ENCODE results near the gene ARHGAP10.

ARHGAP10 gene

GRCh38 chr4:147772459-147772969 lies 40.6 kb downstream of the ARHGAP10 start:
- H4K20me1 ChIP-seq (ENCODE audit: insufficient read depth, low read length): peaks cover 22% of the 10 kb centered on the region

GRCh38 chr4:147773261-147774184 lies 41.6 kb downstream of the ARHGAP10 start:
- TF ChIP-seq EZH2 (optimal IDR thresholded peaks at IDR 0.05; ENCODE audit: low read depth, low read length): no peak
- Histone ChIP-seq H3K27ac (ENCODE audit: low read length) (no peak overlapping the region), H3K36me3 (replicated peaks; ENCODE audit: insufficient read depth, low read length) (no peaks in the 10 kb centered on the region), H3K9ac (ENCODE audit: low read length) (no peak overlapping the region), H4K20me1 (ENCODE audit: insufficient read depth, low read length) (peaks cover 24% of the 10 kb centered on the region), H3K4me2 (ENCODE audit: low read depth, low read length) (no peak overlapping the region), H3K9me3 (replicated peaks; ENCODE audit: insufficient read depth, low read length) (no peaks in the 10 kb centered on the region), H3K4me1 (ENCODE audit: low read length) (peaks cover 9% of the 10 kb centered on the region), H2AFZ (ENCODE audit: low read length) (no peak overlapping the region), H3K79me2 (ENCODE audit: low read length) (peaks cover 100% of the 10 kb centered on the region), H3F3A (ENCODE audit: insufficient read depth, low read length) (peaks cover 4% of the 10 kb centered on the region; the same call in 1 of the 2 replicates), H3K27me3 (replicated peaks; ENCODE audit: insufficient read depth, low read length) (no peaks in the 10 kb centered on the region), H3K9me2 (replicated peaks; ENCODE audit: insufficient read depth, low read length) (no peaks in the 10 kb centered on the region), H3K4me3 (ENCODE audit: low read length) (no peak overlapping the region)
- no peak for DNase-seq

More at GRCh38 chr4:147772459-147772969, 40.6 kb downstream of the ARHGAP10 start:
- no peaks in the 10 kb centered on the region for H3K36me3 ChIP-seq (replicated peaks; ENCODE audit: insufficient read depth, low read length)
- no peaks in the 10 kb centered on the region for H3K27me3 ChIP-seq (replicated peaks; ENCODE audit: insufficient read depth, low read length)
- no peak overlapping the region for H2AFZ ChIP-seq (ENCODE audit: low read length)
- H3K9ac ChIP-seq (ENCODE audit: low read length): no peak overlapping the region
- H3K4me3 ChIP-seq (ENCODE audit: low read length): no peak overlapping the region
- TF ChIP-seq EZH2 (optimal IDR thresholded peaks at IDR 0.05; ENCODE audit: low read depth, low read length): no peak
- no peak for TF ChIP-seq EZH2phosphoT487 (IDR thresholded peaks at IDR 0.05; ENCODE audit: low read length)
- no peak for TF ChIP-seq CTCF (IDR thresholded peaks at IDR 0.05; ENCODE audit: low read length)
- no peaks in the 10 kb centered on the region for H3F3A ChIP-seq (ENCODE audit: insufficient read depth, low read length)
- peaks cover 100% of the 10 kb centered on the region for H3K79me2 ChIP-seq (ENCODE audit: low read length)
- no peaks in the 10 kb centered on the region for H3K4me1 ChIP-seq (ENCODE audit: low read length)
- no peak for DNase-seq
- no peak overlapping the region for H3K27ac ChIP-seq (ENCODE audit: low read length)
- no peaks in the 10 kb centered on the region for H3K9me2 ChIP-seq (replicated peaks; ENCODE audit: insufficient read depth, low read length)
- H3K4me2 ChIP-seq (ENCODE audit: low read depth, low read length): no peak overlapping the region
- H3K9me3 ChIP-seq (replicated peaks; ENCODE audit: insufficient read depth, low read length): no peaks in the 10 kb centered on the region

GRCh38 chr4:147776716-147777115 lies 44.8 kb downstream of the ARHGAP10 start:
- Histone ChIP-seq H2AFZ (ENCODE audit: low read length) (no peak overlapping the region), H3F3A (ENCODE audit: insufficient read depth, low read length) (peaks cover 20% of the 10 kb centered on the region), H3K27me3 (replicated peaks; ENCODE audit: insufficient read depth, low read length) (no peaks in the 10 kb centered on the region), H3K36me3 (replicated peaks; ENCODE audit: insufficient read depth, low read length) (no peaks in the 10 kb centered on the region), H3K79me2 (ENCODE audit: low read length) (peaks cover 98% of the 10 kb centered on the region), H3K9me3 (replicated peaks; ENCODE audit: insufficient read depth, low read length) (no peaks in the 10 kb centered on the region), H3K9ac (ENCODE audit: low read length) (no peak overlapping the region), H3K9me2 (replicated peaks; ENCODE audit: insufficient read depth, low read length) (no peaks in the 10 kb centered on the region), H3K4me1 (ENCODE audit: low read length) (peaks cover 33% of the 10 kb centered on the region), H3K27ac (ENCODE audit: low read length) (no peak overlapping the region), H3K4me2 (ENCODE audit: low read depth, low read length) (no peak overlapping the region), H4K20me1 (ENCODE audit: insufficient read depth, low read length) (peaks cover 30% of the 10 kb centered on the region), H3K4me3 (ENCODE audit: low read length) (no peak overlapping the region)
- DNase-seq: no peak
- TF ChIP-seq EZH2 (optimal IDR thresholded peaks at IDR 0.05; ENCODE audit: low read depth, low read length) (no peak), CTCF (IDR thresholded peaks at IDR 0.05; ENCODE audit: low read length) (no peak), EZH2phosphoT487 (IDR thresholded peaks at IDR 0.05; ENCODE audit: low read length) (no peak)

Measured in MM.1S (cell line).